ENCODE results near the gene ALDH16A1.
A peak's percentile ranks its signal among the peaks of the same experiment; 100 is the strongest.

ALDH16A1 gene

GRCh38 chr19:49514151-49514550 lies 61.1 kb downstream of the ALDH16A1 start:
- Mint-ChIP-seq H3K4me3 (peak overlapping the region; percentile 95), H3K4me1 (peaks cover 53% of the 10 kb centered on the region), H3K27me3 (no peaks in the 10 kb centered on the region), H3K27ac (peak overlapping the region; percentile 96), H3K36me3 (no peaks in the 10 kb centered on the region), H3K9me3 (no peaks in the 10 kb centered on the region)
- no peak for ATAC-seq

- Mint-ChIP-seq H3K4me1 (peaks cover 53% of the 10 kb centered on the region), H3K27me3 (no peaks in the 10 kb centered on the region), H3K36me3 (no peaks in the 10 kb centered on the region), H3K9me3 (no peaks in the 10 kb centered on the region), H3K4me3 (no peak overlapping the region), H3K27ac (no peak overlapping the region)
- ATAC-seq: peak; percentile 41
Measured at GRCh38 chr19:49515767-49516166, 62.7 kb downstream of the ALDH16A1 start.

GRCh38 chr19:49518033-49518432 lies 65.0 kb downstream of the ALDH16A1 start:
- H3K4me1 Mint-ChIP-seq: peaks cover 35% of the 10 kb centered on the region
- no peaks in the 10 kb centered on the region for H3K36me3 Mint-ChIP-seq
- no peak for ATAC-seq
- H3K9me3 Mint-ChIP-seq: no peaks in the 10 kb centered on the region
- H3K27ac Mint-ChIP-seq: no peak overlapping the region
- no peak overlapping the region for H3K4me3 Mint-ChIP-seq
- H3K27me3 Mint-ChIP-seq: no peaks in the 10 kb centered on the region

Measured in stimulated activated memory B cell treated with anti-CD40 and anti-IgM and Interleukin-4, amounts not matched to agents 10 μg/mL and 1 μg/mL and 100 μg/mL, for 72 hours (primary cell).